ENCODE data around the gene CIPC.

CIPC gene

GRCh38 chr14:77148510-77149231 is 50.6 kb downstream of the CIPC start:
- DNase-seq (ENCODE audit: low spot score) = no peak
- TF ChIP-seq CTCF (IDR thresholded peaks at IDR 0.05; ENCODE audit: borderline replicate concordance, control extremely low read depth, extremely low read depth, insufficient read depth, missing control alignments) = no peak
- in situ Hi-C loops (cut with MboI; ENCODE audit: low sequenced_read_pairs, unreplicated experiment) = no loop called here

- in situ Hi-C loops (cut with MboI; ENCODE audit: low sequenced_read_pairs, unreplicated experiment) = no loop called here
- peak; percentile 44 for DNase-seq (ENCODE audit: low spot score)
- TF ChIP-seq CTCF (IDR thresholded peaks at IDR 0.05; ENCODE audit: borderline replicate concordance, control extremely low read depth, extremely low read depth, insufficient read depth, missing control alignments) = peak; percentile 15
Measured at GRCh38 chr14:77151245-77151644, 53.2 kb downstream of the CIPC start.

GRCh38 chr14:77151918-77152588 is 54.0 kb downstream of the CIPC start:
- in situ Hi-C loops (cut with MboI; ENCODE audit: low sequenced_read_pairs, unreplicated experiment) = no loop called here
- TF ChIP-seq CTCF (IDR thresholded peaks at IDR 0.05; ENCODE audit: borderline replicate concordance, control extremely low read depth, extremely low read depth, insufficient read depth, missing control alignments) = no peak
- DNase-seq (ENCODE audit: low spot score) = peak; percentile 72

GRCh38 chr14:77153802-77154201 is 55.7 kb downstream of the CIPC start:
- TF ChIP-seq CTCF (IDR thresholded peaks at IDR 0.05; ENCODE audit: borderline replicate concordance, control extremely low read depth, extremely low read depth, insufficient read depth, missing control alignments) = no peak
- no peak for DNase-seq (ENCODE audit: low spot score)
- in situ Hi-C loops (cut with MboI; ENCODE audit: low sequenced_read_pairs, unreplicated experiment) = no loop called here

- TF ChIP-seq CTCF (IDR thresholded peaks at IDR 0.05; ENCODE audit: borderline replicate concordance, control extremely low read depth, extremely low read depth, insufficient read depth, missing control alignments) = no peak
- in situ Hi-C loops (cut with MboI; ENCODE audit: low sequenced_read_pairs, unreplicated experiment) = no loop called here
- no peak for DNase-seq (ENCODE audit: low spot score)
Measured at GRCh38 chr14:77154421-77154820, 56.4 kb downstream of the CIPC start.

GRCh38 chr14:77155083-77155482 is 57.0 kb downstream of the CIPC start:
- no peak for TF ChIP-seq CTCF (IDR thresholded peaks at IDR 0.05; ENCODE audit: borderline replicate concordance, control extremely low read depth, extremely low read depth, insufficient read depth, missing control alignments)
- in situ Hi-C loops (cut with MboI; ENCODE audit: low sequenced_read_pairs, unreplicated experiment) = no loop called here
- DNase-seq (ENCODE audit: low spot score) = no peak

All from GM13976 (cell line).